ENCODE data around the gene PDE6H. TPM values are rescaled to one million over a fixed set of nuclear protein-coding genes. Genes with fewer than 3 reads are reported as not detected.

Gene PDE6H
- total RNA-seq, 5 donors from 2014 or later (not counting 1 experiment from before 2014, with no cell fraction given), result not detected

GRCh38 chr12:14931359-14931758 is 41.5 kb upstream of the PDE6H start:
- Histone ChIP-seq H3K4me1 (ENCODE audit: control insufficient read depth in 1 of 2, extremely low read depth in 1 of 2, insufficient read depth in 2 of 2, low read length in 2 of 2) (no peaks in the 10 kb centered on the region), H3K9me3 (no peaks in the 10 kb centered on the region), H3K27ac (ENCODE audit: low read length) (no peak overlapping the region), H3K27me3 (replicated peaks in 1 of 2; ENCODE audit: control insufficient read depth in 2 of 2, extremely low read depth in 1 of 2, insufficient read depth in 2 of 2, low read length in 1 of 2) (no peaks in the 10 kb centered on the region), H3K36me3 (ENCODE audit: control insufficient read depth in 2 of 2, extremely low read depth in 1 of 2, insufficient read depth in 1 of 2, low read length in 1 of 2) (peaks cover 3 to 78% of the 10 kb centered on the region in 2 donors), H3K4me3 (ENCODE audit: control insufficient read depth in 1 of 2, extremely low read depth in 1 of 2, low read length in 1 of 2) (no peak overlapping the region)
- Mint-ChIP-seq H3K27me3 (no peaks in the 10 kb centered on the region), H3K4me3 (no peak overlapping the region), H3K4me1 (peaks cover 7 to 21% (median 10%) of the 10 kb centered on the region in 3 donors), H3K9me3 (no peaks in the 10 kb centered on the region), H3K36me3 (peaks cover 65% of the 10 kb centered on the region), H3K27ac (peak overlapping the region in 1 of 2 donors; percentile 39)
- WGBS (ENCODE audit: insufficient coverage), result 100% methylated on average over 4 of the region's 4 CpGs
- ChIA-PET CTCF (interaction anchor here (0.6 to 1.2 kb wide), 7 partner anchors 10 to 106 kb away, joined by 3 to 5 read pairs (median 3); no protein-coding TSS in a partner anchor), POLR2A (interaction anchor here (0.6 to 0.7 kb wide), 3 partner anchors 36 to 417 kb away, joined by 3 to 10 read pairs (median 5); no protein-coding TSS in a partner anchor)
- DNase-seq, result no peak
- ATAC-seq (replicated peaks in 1 of 4), result no peak

- H3K27ac Mint-ChIP-seq, result peak overlapping the region; percentile 1 to 39
- peaks cover 13 to 27% (median 15%) of the 10 kb centered on the region in 3 donors for H3K4me1 Mint-ChIP-seq
- no peaks in the 10 kb centered on the region for H3K9me3 Mint-ChIP-seq
- no peak overlapping the region for H3K4me3 Mint-ChIP-seq
- no peak overlapping the region for H3K4me3 ChIP-seq (ENCODE audit: control insufficient read depth in 1 of 2, extremely low read depth in 1 of 2, low read length in 1 of 2)
- H3K27ac ChIP-seq (ENCODE audit: low read length), result no peak overlapping the region
- DNase-seq (no peak), ATAC-seq (replicated peaks in 1 of 4) (no peak)
- H3K36me3 Mint-ChIP-seq, result peaks cover 69% of the 10 kb centered on the region
- H3K27me3 ChIP-seq (replicated peaks in 1 of 2; ENCODE audit: control insufficient read depth in 2 of 2, extremely low read depth in 1 of 2, insufficient read depth in 2 of 2, low read length in 1 of 2), result no peaks in the 10 kb centered on the region
- ChIA-PET CTCF (interaction anchor here (0.6 to 1.2 kb wide), 8 partner anchors 9 to 106 kb away, joined by 3 to 5 read pairs (median 3); partner anchors contain the start of gene ARHGDIB (in 1 of the 2)), POLR2A (interaction anchor here (0.6 to 0.7 kb wide), 3 partner anchors 36 to 418 kb away, joined by 3 to 10 read pairs (median 5); no protein-coding TSS in a partner anchor)
- H3K36me3 ChIP-seq (ENCODE audit: control insufficient read depth in 2 of 2, extremely low read depth in 1 of 2, insufficient read depth in 1 of 2, low read length in 1 of 2), result peaks cover 3 to 81% of the 10 kb centered on the region in 2 donors
- 96% methylated on average over 4 of the region's 7 CpGs for WGBS (ENCODE audit: insufficient coverage)
- no peaks in the 10 kb centered on the region for H3K9me3 ChIP-seq
- H3K27me3 Mint-ChIP-seq, result no peaks in the 10 kb centered on the region
- H3K4me1 ChIP-seq (ENCODE audit: control insufficient read depth in 1 of 2, extremely low read depth in 1 of 2, insufficient read depth in 2 of 2, low read length in 2 of 2), result no peaks in the 10 kb centered on the region
Observed at GRCh38 chr12:14931791-14932560, 40.9 kb upstream of the PDE6H start.

DNA sequence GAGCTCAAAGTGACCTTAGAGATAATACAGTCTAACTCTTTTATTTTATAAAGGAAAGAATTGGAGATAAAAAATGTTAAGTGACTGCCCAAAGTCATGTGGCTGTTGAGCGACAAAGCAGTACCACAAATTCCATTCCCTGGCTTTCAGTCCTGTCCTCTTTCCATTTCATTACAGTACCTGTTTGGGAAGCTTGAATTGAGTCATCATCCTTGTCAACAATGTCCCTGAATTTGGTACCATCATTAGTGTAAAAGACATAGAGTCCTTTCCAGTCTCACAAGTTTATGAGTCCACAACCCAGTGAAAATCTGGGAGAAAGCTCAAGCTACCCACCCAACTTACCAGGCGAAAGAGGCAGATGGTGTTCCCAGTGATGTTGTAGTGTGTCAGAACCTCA is 38.3 kb upstream of the PDE6H start:
- ChIA-PET POLR2A (interaction anchor here in 1 of 2 donors (1.2 kb wide), 1 partner anchor 9 kb away, joined by 3 read pairs; no protein-coding TSS in a partner anchor), CTCF (interaction anchor here (1.3 to 1.6 kb wide), 2 partner anchors 61 kb away, joined by 3 to 12 read pairs; no protein-coding TSS in a partner anchor)
- peaks cover 0 to 14% of the 10 kb centered on the region in 2 experiments for H3K4me1 ChIP-seq (ENCODE audit: control insufficient read depth in 1 of 2, extremely low read depth in 1 of 2, insufficient read depth in 2 of 2, low read length in 2 of 2)
- DNase-seq (no peak), ATAC-seq (replicated peaks in 1 of 4) (no peak)
- H3K9me3 ChIP-seq, result no peaks in the 10 kb centered on the region
- Mint-ChIP-seq H3K4me3 (no peak overlapping the region), H3K27me3 (no peaks in the 10 kb centered on the region), H3K27ac (peak overlapping the region in 1 of 2 donors; percentile 34), H3K9me3 (no peaks in the 10 kb centered on the region), H3K4me1 (peaks cover 36 to 47% (median 40%) of the 10 kb centered on the region in 3 donors), H3K36me3 (peaks cover 70% of the 10 kb centered on the region)
- H3K27me3 ChIP-seq (replicated peaks in 1 of 2; ENCODE audit: control insufficient read depth in 2 of 2, extremely low read depth in 1 of 2, insufficient read depth in 2 of 2, low read length in 1 of 2), result no peaks in the 10 kb centered on the region
- H3K36me3 ChIP-seq (ENCODE audit: control insufficient read depth in 2 of 2, extremely low read depth in 1 of 2, insufficient read depth in 1 of 2, low read length in 1 of 2), result peaks cover 3 to 76% of the 10 kb centered on the region in 2 donors
- no peak overlapping the region for H3K4me3 ChIP-seq (ENCODE audit: control insufficient read depth in 1 of 2, extremely low read depth in 1 of 2, low read length in 1 of 2)
- no peak overlapping the region for H3K27ac ChIP-seq (ENCODE audit: low read length)
- WGBS (ENCODE audit: insufficient coverage), result no CpG with 5 or more reads among the region's 2 CpGs

GRCh38 chr12:14935031-14935430 is 37.8 kb upstream of the PDE6H start:
- H3K27me3 Mint-ChIP-seq, result no peaks in the 10 kb centered on the region
- H3K9me3 Mint-ChIP-seq, result no peaks in the 10 kb centered on the region
- Histone ChIP-seq H3K27me3 (replicated peaks in 1 of 2; ENCODE audit: control insufficient read depth in 2 of 2, extremely low read depth in 1 of 2, insufficient read depth in 2 of 2, low read length in 1 of 2) (no peaks in the 10 kb centered on the region), H3K4me3 (ENCODE audit: control insufficient read depth in 1 of 2, extremely low read depth in 1 of 2, low read length in 1 of 2) (no peak overlapping the region), H3K4me1 (ENCODE audit: control insufficient read depth in 1 of 2, extremely low read depth in 1 of 2, insufficient read depth in 2 of 2, low read length in 2 of 2) (peaks cover 0 to 14% of the 10 kb centered on the region in 2 experiments), H3K9me3 (no peaks in the 10 kb centered on the region), H3K36me3 (ENCODE audit: control insufficient read depth in 2 of 2, extremely low read depth in 1 of 2, insufficient read depth in 1 of 2, low read length in 1 of 2) (peaks cover 3 to 77% of the 10 kb centered on the region in 2 donors), H3K27ac (ENCODE audit: low read length) (no peak overlapping the region)
- H3K4me3 Mint-ChIP-seq, result no peak overlapping the region
- peaks cover 76% of the 10 kb centered on the region for H3K36me3 Mint-ChIP-seq
- DNase-seq (no peak), ATAC-seq (replicated peaks in 1 of 4) (no peak)
- H3K4me1 Mint-ChIP-seq, result peaks cover 41 to 52% (median 45%) of the 10 kb centered on the region in 3 donors
- ChIA-PET CTCF (interaction anchor here in 1 of 2 donors (1.3 kb wide), 1 partner anchor 60 kb away, joined by 3 read pairs; no protein-coding TSS in a partner anchor), POLR2A (interaction anchor here in 1 of 2 donors (1.2 kb wide), 1 partner anchor 10 kb away, joined by 3 read pairs; no protein-coding TSS in a partner anchor)
- peak overlapping the region; percentile 63 to 94 for H3K27ac Mint-ChIP-seq
- 100% methylated on average over 1 of the region's 4 CpGs for WGBS (ENCODE audit: insufficient coverage)

GRCh38 chr12:14936224-14936861 is 36.5 kb upstream of the PDE6H start:
- Histone ChIP-seq H3K9me3 (no peaks in the 10 kb centered on the region), H3K4me3 (ENCODE audit: control insufficient read depth in 1 of 2, extremely low read depth in 1 of 2, low read length in 1 of 2) (no peak overlapping the region), H3K4me1 (ENCODE audit: control insufficient read depth in 1 of 2, extremely low read depth in 1 of 2, insufficient read depth in 2 of 2, low read length in 2 of 2) (peaks cover 0 to 14% of the 10 kb centered on the region in 2 experiments), H3K27ac (ENCODE audit: low read length) (no peak overlapping the region), H3K27me3 (replicated peaks in 1 of 2; ENCODE audit: control insufficient read depth in 2 of 2, extremely low read depth in 1 of 2, insufficient read depth in 2 of 2, low read length in 1 of 2) (no peaks in the 10 kb centered on the region), H3K36me3 (ENCODE audit: control insufficient read depth in 2 of 2, extremely low read depth in 1 of 2, insufficient read depth in 1 of 2, low read length in 1 of 2) (peaks cover 3 to 72% of the 10 kb centered on the region in 2 donors)
- Mint-ChIP-seq H3K9me3 (no peaks in the 10 kb centered on the region), H3K27ac (peak overlapping the region; percentile 93 to 94), H3K36me3 (peaks cover 79% of the 10 kb centered on the region), H3K27me3 (no peaks in the 10 kb centered on the region), H3K4me3 (no peak overlapping the region), H3K4me1 (peaks cover 52 to 61% (median 54%) of the 10 kb centered on the region in 3 donors)
- DNase-seq (no peak), ATAC-seq (replicated peaks in 1 of 4) (peak in 2 of 4 experiments; percentile 27 to 41)
- CTCF ChIA-PET, result interaction anchor here (0.6 to 3.5 kb wide), 6 partner anchors 8 to 698 kb away, joined by 3 to 23 read pairs (median 6); no protein-coding TSS in a partner anchor
- POLR2A ChIA-PET, result interaction anchor here (0.5 to 1.2 kb wide), 4 partner anchors 11 to 45 kb away, joined by 3 to 8 read pairs (median 4); no protein-coding TSS in a partner anchor
- 86% methylated on average over 2 of the region's 6 CpGs for WGBS (ENCODE audit: insufficient coverage)

DNA sequence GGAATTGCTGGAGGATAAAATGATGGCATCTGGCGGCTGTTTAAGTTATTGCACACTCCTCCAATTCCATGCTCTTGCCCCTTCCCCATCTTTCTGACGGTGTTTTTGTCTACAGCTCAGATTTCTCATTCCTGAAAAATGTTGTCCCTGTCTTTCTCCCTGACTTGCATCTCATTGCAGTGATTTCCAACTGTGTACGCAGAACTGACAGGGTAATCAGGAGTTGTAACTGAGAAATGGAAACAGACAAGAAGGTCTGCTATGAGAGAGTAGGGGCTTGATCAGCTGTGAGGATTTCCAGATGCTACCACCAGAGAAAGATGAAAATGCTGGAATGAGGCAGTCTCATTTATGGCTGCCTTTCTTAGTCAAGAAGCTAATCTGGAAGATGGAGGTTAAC is 35.8 kb upstream of the PDE6H start:
- CTCF ChIA-PET, result interaction anchor here (0.6 to 3.5 kb wide), 7 partner anchors 8 to 272 kb away, joined by 3 to 23 read pairs (median 4); no protein-coding TSS in a partner anchor
- 100% methylated on average over 1 of the region's 3 CpGs for WGBS (ENCODE audit: insufficient coverage)
- no peak for ATAC-seq (replicated peaks in 1 of 4)
- no peak overlapping the region for H3K4me3 ChIP-seq (ENCODE audit: control insufficient read depth in 1 of 2, extremely low read depth in 1 of 2, low read length in 1 of 2)
- DNase-seq, result no peak
- peaks cover 0 to 14% of the 10 kb centered on the region in 2 experiments for H3K4me1 ChIP-seq (ENCODE audit: control insufficient read depth in 1 of 2, extremely low read depth in 1 of 2, insufficient read depth in 2 of 2, low read length in 2 of 2)
- Mint-ChIP-seq H3K27me3 (no peaks in the 10 kb centered on the region), H3K4me1 (peaks cover 55 to 65% (median 57%) of the 10 kb centered on the region in 3 donors), H3K36me3 (peaks cover 76% of the 10 kb centered on the region), H3K9me3 (no peaks in the 10 kb centered on the region), H3K27ac (peak overlapping the region; percentile 93 to 94), H3K4me3 (no peak overlapping the region)
- peaks cover 3 to 72% of the 10 kb centered on the region in 2 donors for H3K36me3 ChIP-seq (ENCODE audit: control insufficient read depth in 2 of 2, extremely low read depth in 1 of 2, insufficient read depth in 1 of 2, low read length in 1 of 2)
- POLR2A ChIA-PET, result interaction anchor here (0.5 to 1.2 kb wide), 5 partner anchors 11 to 106 kb away, joined by 3 to 8 read pairs (median 5); no protein-coding TSS in a partner anchor
- H3K27ac ChIP-seq (ENCODE audit: low read length), result no peak overlapping the region
- no peaks in the 10 kb centered on the region for H3K9me3 ChIP-seq
- H3K27me3 ChIP-seq (replicated peaks in 1 of 2; ENCODE audit: control insufficient read depth in 2 of 2, extremely low read depth in 1 of 2, insufficient read depth in 2 of 2, low read length in 1 of 2), result no peaks in the 10 kb centered on the region

Data from T-cell (primary cell).